HG03469 (cell line): ENCODE measurements around the gene NCKAP5.
A peak's percentile ranks its signal among the peaks of the same experiment; 100 is the strongest.

Source experiments
- ATAC-seq: cut with Tn5 transposase; IDR thresholded peaks from one replicate; pipeline ENCODE4 v1.9.1; 2021; ENCODE audit warnings: mild to moderate bottlenecking, moderate library complexity, moderate number of reproducible peaks; ENCODE audit not compliant: unreplicated experiment

Gene NCKAP5

DNA sequence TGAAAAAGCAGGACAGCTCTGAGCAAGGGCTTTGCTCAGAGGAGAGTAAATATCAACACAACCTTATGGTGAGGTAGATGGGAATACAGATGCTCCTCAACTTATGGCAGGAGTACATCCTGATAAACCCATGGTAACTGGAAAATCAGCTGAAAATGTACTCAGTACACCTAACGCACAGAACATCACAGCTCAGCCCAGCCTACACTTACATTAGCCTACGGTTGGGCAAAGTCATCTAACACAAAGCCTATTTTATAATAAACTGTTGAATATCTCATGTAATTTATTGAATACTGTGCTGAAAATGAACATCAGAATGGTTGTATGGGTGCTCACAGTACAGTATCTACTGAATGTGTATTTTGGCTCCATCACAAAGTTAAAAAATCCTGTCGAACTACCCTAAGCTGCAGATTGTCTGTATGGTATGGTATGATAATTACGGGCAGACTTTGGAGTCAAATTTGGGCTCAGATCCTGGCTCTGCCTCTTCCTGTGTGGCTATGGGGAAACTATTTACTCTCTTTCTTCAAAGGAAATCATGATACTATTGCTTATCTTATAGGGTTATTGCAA is 778.0 kb downstream of the NCKAP5 start:
- ATAC-seq: no peak

GRCh38 chr2:132789066-132789465 is 779.2 kb downstream of the NCKAP5 start:
- no peak for ATAC-seq

GRCh38 chr2:132788310-132788838 is 779.9 kb downstream of the NCKAP5 start:
- ATAC-seq: no peak

- ATAC-seq: no peak
These were observed 784.4 kb downstream of the NCKAP5 start for GRCh38 chr2:132783883-132784282.

GRCh38 chr2:132782176-132782783 is 786.0 kb downstream of the NCKAP5 start:
- no peak for ATAC-seq

GRCh38 chr2:132780651-132781050 is 787.6 kb downstream of the NCKAP5 start:
- no peak for ATAC-seq

DNA sequence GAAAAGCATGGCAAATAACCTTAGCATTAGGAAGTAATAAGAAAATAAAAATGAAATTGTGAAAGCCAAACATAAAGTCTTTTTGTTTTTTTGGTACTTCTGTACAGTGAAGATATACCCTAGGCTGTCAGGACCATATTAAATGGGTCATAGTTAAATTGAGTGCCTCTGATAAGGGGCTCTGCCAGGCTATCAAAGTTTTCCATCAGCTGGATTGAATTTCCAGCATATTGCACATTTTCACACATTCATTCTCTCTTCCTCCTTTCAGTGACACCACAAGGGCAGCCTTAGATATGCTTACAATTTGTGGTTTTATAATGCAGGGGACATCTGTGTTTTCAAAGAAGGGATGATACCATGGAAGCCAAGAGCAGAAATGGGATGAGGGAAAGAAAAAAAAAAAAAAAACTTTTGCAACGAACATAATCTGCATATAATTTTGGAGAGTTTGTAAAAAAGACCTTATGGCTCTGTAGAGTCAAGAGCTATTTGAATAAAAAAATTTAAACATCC is 789.0 kb downstream of the NCKAP5 start:
- ATAC-seq: no peak

GRCh38 chr2:132776287-132776686 is 792.0 kb downstream of the NCKAP5 start:
- ATAC-seq: no peak

DNA sequence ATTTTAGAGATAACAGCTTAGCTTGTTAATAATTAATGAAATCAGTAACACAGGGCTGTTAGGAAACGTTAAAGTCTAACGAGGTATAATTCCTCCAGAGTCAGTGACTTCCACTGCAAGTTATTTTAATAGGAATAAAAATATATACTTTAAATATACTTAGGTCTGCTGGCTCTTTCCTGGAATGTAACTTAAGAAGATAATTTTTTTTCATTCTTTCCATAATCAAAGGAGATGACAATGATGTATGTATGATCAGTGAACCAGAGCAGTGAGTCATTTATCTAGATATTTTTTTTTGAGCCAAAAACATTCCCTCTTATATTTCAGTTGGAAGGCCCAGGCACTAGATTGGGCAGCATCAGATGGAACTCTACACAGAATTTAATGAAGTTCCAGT is 794.1 kb downstream of the NCKAP5 start:
- ATAC-seq: no peak

DNA sequence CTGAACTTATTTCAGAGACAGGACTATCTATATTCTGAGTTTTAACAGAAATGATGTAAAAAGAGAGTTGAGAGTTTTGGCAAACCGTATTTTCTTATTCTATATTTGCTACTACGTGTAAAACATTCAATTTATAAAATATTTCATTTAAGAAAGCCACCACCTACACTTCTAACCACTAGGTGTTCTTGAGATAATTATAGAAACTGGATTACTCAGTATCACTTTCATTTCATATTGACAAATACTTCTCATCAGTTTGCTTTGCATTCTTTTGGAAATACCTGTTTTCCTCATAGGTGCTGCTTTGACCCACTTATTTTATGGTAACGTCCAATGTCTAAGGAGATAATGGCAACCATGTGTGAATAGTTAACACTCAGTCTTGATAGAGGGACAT is 794.9 kb downstream of the NCKAP5 start:
- ATAC-seq: no peak

GRCh38 chr2:132772340-132772739 is 795.9 kb downstream of the NCKAP5 start:
- no peak for ATAC-seq

GRCh38 chr2:132766573-132766972 is 801.7 kb downstream of the NCKAP5 start:
- no peak for ATAC-seq

- no peak for ATAC-seq
These were observed 806.8 kb downstream of the NCKAP5 start for GRCh38 chr2:132761437-132761836.

DNA sequence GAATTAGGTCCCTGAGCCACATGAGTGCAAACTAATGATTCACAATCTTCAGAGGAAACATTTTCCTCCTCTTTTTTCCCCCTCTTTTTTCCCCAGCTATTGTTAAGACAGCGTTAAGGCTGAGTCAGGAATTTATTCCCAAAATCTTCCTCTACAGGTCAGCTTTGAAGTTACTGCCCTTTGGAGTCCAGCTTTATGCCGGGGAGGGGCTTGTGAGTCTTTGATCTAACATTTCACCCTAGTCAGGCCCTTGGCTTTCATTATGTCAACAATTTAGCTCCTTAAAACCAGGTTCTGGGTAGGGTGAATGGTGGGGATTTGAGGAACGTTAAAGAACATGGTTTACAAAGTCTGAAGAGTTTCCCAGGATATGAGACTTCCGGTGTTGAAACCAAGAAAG is 807.3 kb downstream of the NCKAP5 start:
- ATAC-seq: no peak

DNA sequence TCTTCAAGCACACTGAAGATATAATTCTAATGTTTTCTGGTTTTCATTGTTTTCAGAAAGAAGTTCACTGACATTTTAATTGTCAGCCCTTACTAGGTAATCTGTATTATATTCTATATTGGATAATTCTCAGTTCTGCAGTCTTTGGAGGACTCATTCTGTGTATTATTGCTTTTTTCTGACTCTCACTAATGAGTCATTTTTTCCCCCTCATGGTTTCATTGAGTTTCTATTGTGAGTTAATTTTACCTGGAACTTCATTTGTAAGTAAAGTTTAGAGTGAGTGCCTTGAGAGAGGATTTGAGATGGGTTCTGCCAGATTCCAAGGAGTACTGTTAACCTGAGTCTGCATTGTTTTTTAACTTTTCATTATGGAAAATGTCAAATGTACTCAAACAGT is 807.9 kb downstream of the NCKAP5 start:
- ATAC-seq: peak; percentile 38

DNA sequence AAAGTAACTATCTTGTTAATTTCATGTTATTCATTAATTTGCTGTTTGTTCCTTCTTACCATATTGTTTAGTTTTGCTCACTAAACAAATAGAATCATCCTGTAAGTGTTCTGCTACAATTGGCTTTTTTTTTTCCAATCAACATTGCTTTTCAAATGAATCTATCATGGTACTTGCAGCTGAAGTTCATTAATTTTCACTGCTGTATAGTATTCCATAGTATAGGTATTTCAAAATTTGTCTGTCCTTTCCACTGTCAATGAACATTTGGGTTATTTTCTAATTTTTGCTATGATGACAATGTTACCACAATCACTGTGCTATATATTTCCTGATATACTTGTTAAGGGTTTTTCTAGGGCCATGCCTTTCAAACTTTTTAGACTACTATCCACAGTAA is 809.3 kb downstream of the NCKAP5 start:
- ATAC-seq: no peak

GRCh38 chr2:132757676-132758075 is 810.6 kb downstream of the NCKAP5 start:
- no peak for ATAC-seq

DNA sequence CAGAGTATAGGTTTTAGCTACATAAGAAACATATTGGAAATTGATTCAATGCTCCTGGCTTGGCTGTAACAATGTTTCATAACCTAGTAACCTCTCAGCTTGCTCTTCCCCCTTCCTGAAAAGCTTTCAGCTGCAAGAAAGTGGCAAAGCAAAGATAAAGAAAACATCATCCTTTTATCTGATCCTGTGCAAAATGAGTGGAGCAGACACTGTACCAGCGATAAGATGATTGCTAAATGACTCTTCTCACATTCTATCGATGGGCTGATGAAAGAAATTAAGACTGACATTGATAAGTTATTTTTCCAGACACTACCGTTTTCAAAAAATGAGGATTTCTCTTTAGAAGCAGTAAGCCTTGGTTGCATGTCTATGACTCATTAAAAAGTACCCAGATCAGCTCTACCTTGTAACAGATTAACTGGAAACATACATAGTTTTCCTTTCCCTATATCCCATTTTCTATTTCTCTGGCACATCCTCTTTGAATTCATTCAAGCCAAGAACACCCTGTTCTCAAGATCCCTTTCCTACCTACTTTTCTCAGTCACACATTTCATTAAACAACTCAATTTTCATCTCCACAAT is 811.2 kb downstream of the NCKAP5 start:
- ATAC-seq: no peak

DNA sequence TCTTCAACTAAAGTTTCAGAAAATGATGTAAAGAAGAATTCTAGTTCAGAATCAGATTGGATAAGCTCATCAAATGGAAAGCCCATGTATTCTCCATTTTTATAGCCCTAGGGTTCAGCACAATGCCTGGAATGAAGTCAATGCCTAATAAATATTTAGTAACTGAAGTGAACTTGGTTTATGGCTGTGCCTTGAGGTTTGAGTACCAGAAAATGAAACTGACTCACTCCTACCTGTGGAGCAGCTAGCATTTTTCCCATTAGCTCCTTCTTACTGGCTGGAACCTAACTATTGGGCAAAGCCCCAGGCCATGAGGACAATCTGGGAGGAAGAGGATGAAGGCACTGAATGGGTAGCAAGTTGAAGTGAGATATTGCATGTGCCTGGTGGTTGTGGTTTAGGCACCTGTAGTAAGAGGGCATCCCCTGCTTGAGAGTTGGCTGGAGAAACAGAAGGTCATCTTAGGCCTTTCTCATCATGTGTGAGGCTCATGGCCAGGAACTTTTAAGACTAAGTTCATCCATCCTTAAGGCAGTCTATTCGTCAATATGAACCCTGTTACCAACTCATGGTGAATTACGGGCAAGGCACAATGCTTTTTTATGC is 813.3 kb downstream of the NCKAP5 start:
- ATAC-seq: no peak

DNA sequence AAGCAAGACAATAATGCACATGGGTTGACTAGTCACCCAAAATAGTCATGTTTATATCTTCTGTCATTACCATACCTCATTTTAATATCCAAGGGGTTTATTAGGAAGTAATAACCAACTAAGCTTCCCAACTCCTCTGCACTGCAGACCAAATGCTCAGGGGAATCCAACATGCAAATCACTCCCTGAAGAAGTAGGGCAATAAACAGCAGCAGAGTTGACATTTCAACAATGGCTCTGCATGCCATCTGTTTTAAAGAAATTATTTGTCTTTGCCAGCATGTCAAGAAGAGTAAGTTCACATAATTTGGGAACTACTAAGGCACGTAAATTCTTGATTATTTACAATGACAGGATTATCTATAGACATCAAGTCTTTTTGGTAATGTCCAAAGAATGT is 813.9 kb downstream of the NCKAP5 start:
- no peak for ATAC-seq

- ATAC-seq: no peak
These were observed 815.6 kb downstream of the NCKAP5 start for GRCh38 chr2:132752421-132753206.
